T47D (cell line): ENCODE results near the gene PWWP2B.

Source experiments
- DNase-seq, 2 experiments: peaks; one replicate each; pipeline versions ENCODE4 v3.0.0 to v3.0.0-alpha.2; 2011 to 2012; ENCODE audit warnings: low read depth in 1 of 2, low spot score in 1 of 2
- JUND ChIP-seq: IDR thresholded peaks from 2 replicates; pipeline ENCODE4 v1.6.1; 2012; ENCODE audit warnings: low read depth
- in situ Hi-C: cut with HindIII; loops from 2 replicates; pipeline ENCODE4 v1.10.0; 2016; ENCODE audit warnings: low sequenced_read_pairs, low pct_unique_long_range_greater_than_20kb

The PWWP2B gene

GRCh38 chr10:132395704-132396493, 1.1 kb upstream of the PWWP2B start:
- in situ Hi-C loops, result no loop called here
- no peak for TF ChIP-seq JUND
- DNase-seq, result no peak

- in situ Hi-C loops, result no loop called here
- TF ChIP-seq JUND, result no peak
- peak in 1 of 2 experiments; percentile 68 for DNase-seq
Measured at GRCh38 chr10:132396494-132397035, 435 bp upstream of the PWWP2B start.

GRCh38 chr10:132397671-132398565, 918 bp downstream of the PWWP2B start:
- in situ Hi-C loops, result no loop called here
- no peak for TF ChIP-seq JUND
- DNase-seq, result no peak

- in situ Hi-C loops, result no loop called here
- no peak for DNase-seq
- TF ChIP-seq JUND, result no peak
Measured at GRCh38 chr10:132398566-132398991, 1.6 kb downstream of the PWWP2B start.

- in situ Hi-C loops, result no loop called here
- TF ChIP-seq JUND, result no peak
- DNase-seq, result no peak
Measured at GRCh38 chr10:132399117-132400035, 2.4 kb downstream of the PWWP2B start.

- no peak for DNase-seq
- TF ChIP-seq JUND, result no peak
- in situ Hi-C loops, result no loop called here
Measured at GRCh38 chr10:132400041-132400546, 3.1 kb downstream of the PWWP2B start.

GRCh38 chr10:132400547-132401151, 3.6 kb downstream of the PWWP2B start:
- in situ Hi-C loops, result no loop called here
- TF ChIP-seq JUND, result no peak
- no peak for DNase-seq

- no peak for TF ChIP-seq JUND
- in situ Hi-C loops, result no loop called here
- no peak for DNase-seq
Measured at GRCh38 chr10:132401401-132402118, 4.6 kb downstream of the PWWP2B start.

GRCh38 chr10:132402781-132403241, 5.8 kb downstream of the PWWP2B start:
- TF ChIP-seq JUND, result no peak
- in situ Hi-C loops, result no loop called here
- no peak for DNase-seq

GRCh38 chr10:132403511-132404168, 6.6 kb downstream of the PWWP2B start:
- peak; percentile 68 to 72 for DNase-seq
- in situ Hi-C loops, result no loop called here
- no peak; the same call in 1 of the 2 replicates for TF ChIP-seq JUND
